ENCODE data around the gene CALML4. TPM values are rescaled to one million over a fixed set of nuclear protein-coding genes. Genes with fewer than 3 reads are reported as not detected.

Gene CALML4
- total RNA-seq, 1 donor from 2014 or later, result 22.7 TPM

- no peak overlapping the region for H3K4me3 Mint-ChIP-seq
- H3K4me1 Mint-ChIP-seq, result peaks cover 3% of the 10 kb centered on the region
- Histone ChIP-seq H2AFZ (replicated peaks) (no peak overlapping the region), H3K9me3 (ENCODE audit: low read depth) (no peaks in the 10 kb centered on the region), H3K4me3 (no peak overlapping the region), H3K27ac (no peak overlapping the region), H4K20me1 (ENCODE audit: low read depth) (no peaks in the 10 kb centered on the region), H3K36me3 (no peaks in the 10 kb centered on the region), H3K27me3 (no peaks in the 10 kb centered on the region), H3K79me2 (ENCODE audit: low read depth) (no peaks in the 10 kb centered on the region), H3K4me2 (no peak overlapping the region), H3F3A (ENCODE audit: low read depth) (peaks cover 19% of the 10 kb centered on the region), H3K9ac (no peak overlapping the region), H3K4me1 (no peaks in the 10 kb centered on the region)
- H3K27me3 Mint-ChIP-seq (ENCODE audit: insufficient read depth, low read depth), result no peaks in the 10 kb centered on the region
- TF ChIP-seq CTCF (IDR thresholded peaks at IDR 0.05), result no peak
- no peak for TF ChIP-seq EZH2 (IDR thresholded peaks at IDR 0.05)
- TF ChIP-seq EZH2phosphoT487 (IDR thresholded peaks at IDR 0.05), result no peak
- H3K9me3 Mint-ChIP-seq, result no peaks in the 10 kb centered on the region
- DNase-seq (ENCODE audit: low spot score), result no peak
- no peak overlapping the region for H3K27ac Mint-ChIP-seq
- peaks cover 48% of the 10 kb centered on the region for H3K36me3 Mint-ChIP-seq
These were observed 15.1 kb downstream of the CALML4 start for GRCh38 chr15:68190048-68190447.

- Histone ChIP-seq H3K9me3 (ENCODE audit: low read depth) (no peaks in the 10 kb centered on the region), H3F3A (ENCODE audit: low read depth) (peaks cover 14% of the 10 kb centered on the region), H3K79me2 (ENCODE audit: low read depth) (no peaks in the 10 kb centered on the region), H3K27me3 (no peaks in the 10 kb centered on the region), H3K27ac (no peak overlapping the region), H3K4me3 (no peak overlapping the region), H2AFZ (replicated peaks) (no peak overlapping the region), H3K9ac (no peak overlapping the region), H3K36me3 (peaks cover 4% of the 10 kb centered on the region), H3K4me1 (no peaks in the 10 kb centered on the region), H3K4me2 (no peak overlapping the region), H4K20me1 (ENCODE audit: low read depth) (no peaks in the 10 kb centered on the region)
- TF ChIP-seq CTCF (IDR thresholded peaks at IDR 0.05) (no peak), EZH2phosphoT487 (IDR thresholded peaks at IDR 0.05) (no peak), EZH2 (IDR thresholded peaks at IDR 0.05) (no peak)
- Mint-ChIP-seq H3K9me3 (no peaks in the 10 kb centered on the region), H3K4me3 (no peak overlapping the region), H3K27ac (no peak overlapping the region), H3K36me3 (peaks cover 51% of the 10 kb centered on the region), H3K4me1 (peaks cover 2% of the 10 kb centered on the region), H3K27me3 (ENCODE audit: insufficient read depth, low read depth) (no peaks in the 10 kb centered on the region)
- DNase-seq (ENCODE audit: low spot score), result no peak
These were observed 16.5 kb downstream of the CALML4 start for GRCh38 chr15:68188647-68189046.

- H2AFZ ChIP-seq (replicated peaks), result no peak overlapping the region
- no peak overlapping the region for H3K4me3 ChIP-seq
- no peak overlapping the region for H3K4me3 Mint-ChIP-seq
- peaks cover 14% of the 10 kb centered on the region for H3F3A ChIP-seq (ENCODE audit: low read depth)
- no peak overlapping the region for H3K9ac ChIP-seq
- H3K27me3 Mint-ChIP-seq (ENCODE audit: insufficient read depth, low read depth), result no peaks in the 10 kb centered on the region
- H3K4me1 Mint-ChIP-seq, result peaks cover 2% of the 10 kb centered on the region
- no peak overlapping the region for H3K27ac Mint-ChIP-seq
- no peak for DNase-seq (ENCODE audit: low spot score)
- no peak overlapping the region for H3K4me2 ChIP-seq
- no peaks in the 10 kb centered on the region for H3K79me2 ChIP-seq (ENCODE audit: low read depth)
- no peaks in the 10 kb centered on the region for H3K9me3 ChIP-seq (ENCODE audit: low read depth)
- H3K27me3 ChIP-seq, result no peaks in the 10 kb centered on the region
- H3K4me1 ChIP-seq, result no peaks in the 10 kb centered on the region
- no peak overlapping the region for H3K27ac ChIP-seq
- no peak for TF ChIP-seq EZH2 (IDR thresholded peaks at IDR 0.05)
- no peak for TF ChIP-seq CTCF (IDR thresholded peaks at IDR 0.05)
- no peak for TF ChIP-seq EZH2phosphoT487 (IDR thresholded peaks at IDR 0.05)
- no peaks in the 10 kb centered on the region for H3K9me3 Mint-ChIP-seq
- H4K20me1 ChIP-seq (ENCODE audit: low read depth), result no peaks in the 10 kb centered on the region
- peaks cover 55% of the 10 kb centered on the region for H3K36me3 Mint-ChIP-seq
- peaks cover 8% of the 10 kb centered on the region for H3K36me3 ChIP-seq
These were observed 17.6 kb downstream of the CALML4 start for GRCh38 chr15:68187559-68187958.

Data from neural progenitor cell (in vitro differentiated cells).